ENCODE data around the gene RNF123.
A peak's percentile ranks its signal among the peaks of the same experiment; 100 is the strongest.

Gene RNF123

DNA sequence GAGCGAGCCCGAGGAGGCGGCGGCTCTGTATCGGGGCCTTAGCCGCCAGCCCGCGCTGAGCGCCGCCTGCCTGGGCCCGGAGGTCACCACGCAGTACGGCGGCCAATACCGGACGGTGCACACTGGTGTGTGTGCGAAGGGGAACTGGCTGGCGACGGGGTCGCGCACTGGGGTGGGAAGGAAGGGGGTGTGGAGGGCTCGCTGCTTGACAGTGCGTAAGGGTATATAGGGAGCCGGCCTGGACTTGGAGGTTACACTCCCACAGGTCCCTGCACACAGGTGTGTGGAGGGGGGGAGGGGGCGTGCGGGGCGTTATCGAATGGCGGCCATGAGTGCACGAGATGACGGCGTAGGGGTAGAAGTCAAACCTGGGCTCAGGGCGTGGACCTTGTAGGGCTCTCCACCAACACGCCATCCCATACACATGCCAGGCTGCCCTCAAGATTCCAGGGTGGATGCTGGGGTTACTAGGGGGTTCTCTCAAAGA, 14.8 kb upstream of the RNF123 start:
- H3K4me1 ChIP-seq (ENCODE audit: insufficient read depth, low read length, severe bottlenecking): peaks cover 20% of the 10 kb centered on the region
- no peaks in the 10 kb centered on the region for H4K20me1 ChIP-seq (ENCODE audit: insufficient read depth, low read length)
- H3K9me3 ChIP-seq (ENCODE audit: low read length): no peaks in the 10 kb centered on the region
- H3K4me2 ChIP-seq (ENCODE audit: low read length): peak overlapping the region; percentile 78
- peak overlapping the region; percentile 87 for H3K9ac ChIP-seq (ENCODE audit: low read length)
- H3K27ac ChIP-seq (ENCODE audit: low read depth, low read length, poor library complexity, severe bottlenecking): no peak overlapping the region
- H3F3A ChIP-seq (ENCODE audit: insufficient read depth, low read length): no peaks in the 10 kb centered on the region
- H3K9me2 ChIP-seq (ENCODE audit: low read depth, low read length): no peaks in the 10 kb centered on the region
- TF ChIP-seq EZH2 (IDR thresholded peaks at IDR 0.05; ENCODE audit: borderline replicate concordance, low read length): no peak
- TF ChIP-seq, protein P1, sequence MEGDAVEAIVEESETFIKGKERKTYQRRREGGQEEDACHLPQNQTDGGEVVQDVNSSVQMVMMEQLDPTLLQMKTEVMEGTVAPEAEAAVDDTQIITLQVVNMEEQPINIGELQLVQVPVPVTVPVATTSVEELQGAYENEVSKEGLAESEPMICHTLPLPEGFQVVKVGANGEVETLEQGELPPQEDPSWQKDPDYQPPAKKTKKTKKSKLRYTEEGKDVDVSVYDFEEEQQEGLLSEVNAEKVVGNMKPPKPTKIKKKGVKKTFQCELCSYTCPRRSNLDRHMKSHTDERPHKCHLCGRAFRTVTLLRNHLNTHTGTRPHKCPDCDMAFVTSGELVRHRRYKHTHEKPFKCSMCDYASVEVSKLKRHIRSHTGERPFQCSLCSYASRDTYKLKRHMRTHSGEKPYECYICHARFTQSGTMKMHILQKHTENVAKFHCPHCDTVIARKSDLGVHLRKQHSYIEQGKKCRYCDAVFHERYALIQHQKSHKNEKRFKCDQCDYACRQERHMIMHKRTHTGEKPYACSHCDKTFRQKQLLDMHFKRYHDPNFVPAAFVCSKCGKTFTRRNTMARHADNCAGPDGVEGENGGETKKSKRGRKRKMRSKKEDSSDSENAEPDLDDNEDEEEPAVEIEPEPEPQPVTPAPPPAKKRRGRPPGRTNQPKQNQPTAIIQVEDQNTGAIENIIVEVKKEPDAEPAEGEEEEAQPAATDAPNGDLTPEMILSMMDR (IDR thresholded peaks at IDR 0.05; ENCODE audit: low read length): no peak
- peaks cover 40% of the 10 kb centered on the region for H3K36me3 ChIP-seq (ENCODE audit: insufficient read depth, low read length)
- H3K4me3 ChIP-seq (ENCODE audit: low read depth, low read length, poor library complexity, severe bottlenecking): peak overlapping the region; percentile 77
- no peaks in the 10 kb centered on the region for H3K79me2 ChIP-seq (ENCODE audit: insufficient read depth, low read length)
- no peaks in the 10 kb centered on the region for H3K27me3 ChIP-seq (ENCODE audit: insufficient read depth, low read length)
- no peak overlapping the region for H2AFZ ChIP-seq (ENCODE audit: low read length)

- Histone ChIP-seq H3K4me3 (ENCODE audit: low read depth, low read length, poor library complexity, severe bottlenecking) (no peak overlapping the region), H3K79me2 (ENCODE audit: insufficient read depth, low read length) (no peaks in the 10 kb centered on the region), H4K20me1 (ENCODE audit: insufficient read depth, low read length) (no peaks in the 10 kb centered on the region), H3K9ac (ENCODE audit: low read length) (no peak overlapping the region; the same call in 1 of the 2 replicates), H3K36me3 (ENCODE audit: insufficient read depth, low read length) (peaks cover 53% of the 10 kb centered on the region), H3K4me2 (ENCODE audit: low read length) (no peak overlapping the region), H3K9me3 (ENCODE audit: low read length) (no peaks in the 10 kb centered on the region), H3K9me2 (ENCODE audit: low read depth, low read length) (no peaks in the 10 kb centered on the region), H3K4me1 (ENCODE audit: insufficient read depth, low read length, severe bottlenecking) (peaks cover 20% of the 10 kb centered on the region), H3K27ac (ENCODE audit: low read depth, low read length, poor library complexity, severe bottlenecking) (no peak overlapping the region), H2AFZ (ENCODE audit: low read length) (no peak overlapping the region), H3K27me3 (ENCODE audit: insufficient read depth, low read length) (no peaks in the 10 kb centered on the region), H3F3A (ENCODE audit: insufficient read depth, low read length) (no peaks in the 10 kb centered on the region)
- TF ChIP-seq EZH2 (IDR thresholded peaks at IDR 0.05; ENCODE audit: borderline replicate concordance, low read length): no peak
- TF ChIP-seq, protein P1 (IDR thresholded peaks at IDR 0.05; ENCODE audit: low read length): no peak
These were observed 13.4 kb upstream of the RNF123 start for GRCh38 chr3:49675912-49676311.

- no peak for TF ChIP-seq EZH2 (IDR thresholded peaks at IDR 0.05; ENCODE audit: borderline replicate concordance, low read length)
- TF ChIP-seq, protein P1 (IDR thresholded peaks at IDR 0.05; ENCODE audit: low read length): no peak
- Histone ChIP-seq H3K79me2 (ENCODE audit: insufficient read depth, low read length) (no peaks in the 10 kb centered on the region), H3K9me2 (ENCODE audit: low read depth, low read length) (no peaks in the 10 kb centered on the region), H3F3A (ENCODE audit: insufficient read depth, low read length) (no peaks in the 10 kb centered on the region), H3K4me2 (ENCODE audit: low read length) (no peak overlapping the region), H3K4me3 (ENCODE audit: low read depth, low read length, poor library complexity, severe bottlenecking) (no peak overlapping the region), H2AFZ (ENCODE audit: low read length) (no peak overlapping the region), H3K4me1 (ENCODE audit: insufficient read depth, low read length, severe bottlenecking) (no peaks in the 10 kb centered on the region), H3K27ac (ENCODE audit: low read depth, low read length, poor library complexity, severe bottlenecking) (no peak overlapping the region), H3K27me3 (ENCODE audit: insufficient read depth, low read length) (no peaks in the 10 kb centered on the region), H4K20me1 (ENCODE audit: insufficient read depth, low read length) (no peaks in the 10 kb centered on the region), H3K9ac (ENCODE audit: low read length) (no peak overlapping the region), H3K9me3 (ENCODE audit: low read length) (no peaks in the 10 kb centered on the region), H3K36me3 (ENCODE audit: insufficient read depth, low read length) (peaks cover 83% of the 10 kb centered on the region)
These were observed 8.7 kb upstream of the RNF123 start for GRCh38 chr3:49680493-49681231.

Data from OCI-LY1 (cell line).